ACC112 (cell line): Measurements from ENCODE around the gene COG7.
"Not testable (repeated sequence)": the region's sequence is repeated elsewhere in the genome, so short reads cannot be mapped to it uniquely, and the experiment has no call there.

Experiments
- H2AFZ ChIP-seq: fragments of 200-600 bp; sonication (generic); one replicate; pipeline ENCODE4 v1.6.0; 2017; ENCODE audit warnings: antibody characterized with exemption, low read length; ENCODE audit not compliant: unreplicated experiment
- H3K27ac ChIP-seq: fragments of 200-600 bp; sonication (generic); 2 replicates; pipeline ENCODE4 v1.5.1; 2014; ENCODE audit warnings: low read depth, mild to moderate bottlenecking, antibody characterized with exemption, low read length, moderate library complexity
- H3K27me3 ChIP-seq: fragments of 200-600 bp; sonication (generic); 2 replicates; pipeline ENCODE4 v1.6.1; 2014; ENCODE audit warnings: mild to moderate bottlenecking, antibody characterized with exemption, low read length, moderate library complexity, mixed read lengths; ENCODE audit not compliant: insufficient read depth
- H3K36me3 ChIP-seq: fragments of 200-600 bp; sonication (generic); 2 replicates; pipeline ENCODE4 v1.6.1; 2016; ENCODE audit warnings: mild to moderate bottlenecking, antibody characterized with exemption, low read length, moderate library complexity, mixed read lengths; ENCODE audit not compliant: insufficient read depth
- H3K4me1 ChIP-seq: fragments of 200-600 bp; sonication (generic); one replicate; pipeline ENCODE4 v1.6.1; 2016; ENCODE audit warnings: low read length, mixed read lengths; ENCODE audit not compliant: insufficient read depth, unreplicated experiment, control insufficient read depth
- H3K4me3 ChIP-seq: fragments of 200-600 bp; sonication (generic); 2 replicates; pipeline ENCODE4 v1.5.1; 2014; ENCODE audit warnings: mild to moderate bottlenecking, low read depth, low read length
- H3K79me2 ChIP-seq: fragments of 200-600 bp; sonication (generic); one replicate; pipeline ENCODE4 v1.6.0; 2016; ENCODE audit warnings: low read length; ENCODE audit not compliant: control insufficient read depth, unreplicated experiment, insufficient read depth

Gene COG7

GRCh38 chr16:23494188-23494587 is 41.2 kb upstream of the COG7 start:
- H3K36me3 ChIP-seq = peaks cover 14% of the 10 kb centered on the region; the same call in 1 of the 2 replicates
- H3K79me2 ChIP-seq = peaks cover 19% of the 10 kb centered on the region
- H3K4me3 ChIP-seq = no peak overlapping the region
- no peaks in the 10 kb centered on the region for H3K27me3 ChIP-seq
- peaks cover 22% of the 10 kb centered on the region for H3K4me1 ChIP-seq
- H2AFZ ChIP-seq = no peak overlapping the region
- no peak overlapping the region for H3K27ac ChIP-seq

DNA sequence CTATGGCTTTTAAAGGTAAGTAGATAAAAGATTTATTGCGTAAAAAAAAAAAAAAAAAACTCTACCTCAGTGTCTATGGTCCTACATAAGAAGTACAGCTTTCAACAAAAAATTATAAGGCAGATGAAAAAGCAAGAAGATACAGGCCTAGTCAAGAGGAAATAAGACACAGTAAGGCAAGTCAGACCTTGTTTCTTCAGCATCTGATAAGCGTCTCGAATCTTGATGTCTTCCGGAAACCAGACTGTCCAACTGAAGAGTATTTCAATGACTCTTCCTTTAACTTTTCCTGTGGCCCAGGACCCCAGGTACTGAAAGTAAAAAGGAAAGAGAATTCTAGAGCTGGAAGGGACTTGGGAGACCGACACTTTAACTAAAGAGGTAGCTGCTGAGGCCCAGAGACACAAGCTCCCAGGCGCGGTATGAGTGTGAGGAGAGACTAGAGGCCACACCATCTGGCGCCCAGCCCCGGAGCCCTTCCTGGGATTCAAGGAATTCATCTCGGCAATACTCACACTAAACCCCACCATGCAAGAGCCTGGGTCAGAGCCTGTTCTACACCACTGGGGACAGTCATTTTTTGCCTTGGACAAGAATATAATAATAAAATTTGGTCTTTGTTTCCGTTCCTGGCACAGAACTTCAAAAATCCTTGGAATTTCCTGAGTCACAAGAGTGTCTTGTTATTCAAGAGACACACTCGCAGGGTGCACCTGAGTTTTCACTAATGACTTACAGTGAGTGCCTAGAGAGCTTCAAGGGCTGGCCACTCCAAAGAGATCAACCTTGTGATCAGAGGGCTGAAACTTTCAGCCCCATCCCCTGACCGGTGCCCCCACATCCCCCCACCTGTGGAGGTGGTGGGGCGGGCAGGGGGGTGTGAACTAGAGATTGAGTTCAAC is 38.8 kb upstream of the COG7 start:
- peaks cover 24% of the 10 kb centered on the region; the same call in 1 of the 2 replicates for H3K36me3 ChIP-seq
- H3K4me1 ChIP-seq = peaks cover 17% of the 10 kb centered on the region
- H3K4me3 ChIP-seq = no peak overlapping the region
- H3K27me3 ChIP-seq = no peaks in the 10 kb centered on the region
- no peak overlapping the region for H2AFZ ChIP-seq
- peaks cover 4% of the 10 kb centered on the region for H3K79me2 ChIP-seq
- no peak overlapping the region for H3K27ac ChIP-seq

- Histone ChIP-seq H3K4me3 (no peak overlapping the region), H3K27me3 (no peaks in the 10 kb centered on the region), H3K27ac (no peak overlapping the region), H3K79me2 (no peaks in the 10 kb centered on the region), H3K4me1 (no peaks in the 10 kb centered on the region), H2AFZ (no peak overlapping the region), H3K36me3 (peaks cover 28% of the 10 kb centered on the region; the same call in 1 of the 2 replicates)
These were observed 33.5 kb upstream of the COG7 start for GRCh38 chr16:23486480-23486879.

DNA sequence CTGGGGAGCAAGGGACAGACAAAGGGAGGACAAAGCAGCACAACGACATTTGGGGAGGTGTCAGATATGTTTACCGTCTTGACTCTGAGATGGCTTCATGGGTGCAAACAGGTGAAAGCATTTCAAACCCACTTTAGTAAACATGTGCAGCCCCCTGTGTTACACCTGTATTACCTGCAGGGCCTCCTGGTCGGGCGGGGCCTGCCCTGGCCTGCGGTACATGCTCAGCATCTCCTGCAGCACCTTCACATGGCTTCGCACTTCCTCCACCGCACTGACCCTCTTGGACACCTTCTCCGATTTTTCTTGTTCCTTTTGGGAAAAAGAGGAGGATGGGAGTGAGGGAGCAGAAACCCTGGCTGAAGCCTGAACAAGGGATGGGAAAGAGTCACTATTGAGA is 32.9 kb upstream of the COG7 start:
- Histone ChIP-seq H3K36me3 (peaks cover 28% of the 10 kb centered on the region; the same call in 1 of the 2 replicates), H3K4me1 (no peaks in the 10 kb centered on the region), H3K79me2 (no peaks in the 10 kb centered on the region), H2AFZ (no peak overlapping the region), H3K27ac (no peak overlapping the region), H3K27me3 (no peaks in the 10 kb centered on the region), H3K4me3 (no peak overlapping the region)

DNA sequence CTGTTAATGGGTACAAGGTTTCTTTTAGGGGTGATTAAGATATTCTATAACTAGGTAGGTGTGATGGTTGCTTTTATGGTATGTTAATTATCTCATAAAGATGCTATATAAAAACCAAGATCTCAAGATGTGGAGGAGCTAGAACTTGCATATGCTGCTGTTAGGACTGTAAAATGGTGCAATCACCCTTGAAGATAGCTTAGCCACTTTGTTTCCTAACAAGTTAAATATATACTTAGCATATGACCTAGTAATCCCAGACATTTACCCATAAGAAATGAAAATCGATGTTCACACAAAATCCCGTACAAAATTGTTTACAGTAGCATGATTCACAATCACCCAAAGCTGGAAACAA is 32.2 kb upstream of the COG7 start:
- H3K4me3 ChIP-seq = no peak overlapping the region
- H3K36me3 ChIP-seq = peaks cover 28% of the 10 kb centered on the region; the same call in 1 of the 2 replicates
- H3K79me2 ChIP-seq = no peaks in the 10 kb centered on the region
- H3K4me1 ChIP-seq = no peaks in the 10 kb centered on the region
- no peaks in the 10 kb centered on the region for H3K27me3 ChIP-seq
- no peak overlapping the region for H2AFZ ChIP-seq
- H3K27ac ChIP-seq = no peak overlapping the region

- Histone ChIP-seq H3K4me3 (no peak overlapping the region), H3K27ac (no peak overlapping the region), H3K27me3 (no peaks in the 10 kb centered on the region), H3K36me3 (peaks cover 28% of the 10 kb centered on the region; the same call in 1 of the 2 replicates), H3K4me1 (no peaks in the 10 kb centered on the region), H3K79me2 (no peaks in the 10 kb centered on the region), H2AFZ (no peak overlapping the region)
These were observed 31.7 kb upstream of the COG7 start for GRCh38 chr16:23484510-23485256.

DNA sequence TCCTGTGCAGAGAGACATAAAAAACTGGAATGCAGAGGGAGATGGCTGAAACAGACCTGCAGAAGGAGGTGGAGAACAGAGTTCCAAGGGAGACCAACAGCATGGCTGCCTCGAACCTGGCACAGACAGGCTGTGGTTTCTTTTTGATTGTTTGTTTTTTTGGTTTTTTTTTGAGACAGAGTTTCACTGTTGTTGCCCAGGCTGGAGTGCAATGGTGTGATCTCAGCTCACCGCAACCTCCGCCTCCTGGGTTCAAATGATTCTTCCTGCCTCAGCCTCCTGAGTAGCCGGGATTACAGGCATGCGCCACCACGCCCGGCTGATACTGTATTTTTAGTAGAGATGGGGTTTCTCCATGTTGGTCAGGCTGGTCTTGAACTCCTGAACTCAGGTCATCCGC is 30.5 kb upstream of the COG7 start:
- H3K36me3 ChIP-seq = peaks cover 32% of the 10 kb centered on the region; the same call in 1 of the 2 replicates
- not testable (repeated sequence) for H3K4me1 ChIP-seq, H3K27ac ChIP-seq, H3K79me2 ChIP-seq, H2AFZ ChIP-seq, H3K4me3 ChIP-seq, H3K27me3 ChIP-seq

DNA sequence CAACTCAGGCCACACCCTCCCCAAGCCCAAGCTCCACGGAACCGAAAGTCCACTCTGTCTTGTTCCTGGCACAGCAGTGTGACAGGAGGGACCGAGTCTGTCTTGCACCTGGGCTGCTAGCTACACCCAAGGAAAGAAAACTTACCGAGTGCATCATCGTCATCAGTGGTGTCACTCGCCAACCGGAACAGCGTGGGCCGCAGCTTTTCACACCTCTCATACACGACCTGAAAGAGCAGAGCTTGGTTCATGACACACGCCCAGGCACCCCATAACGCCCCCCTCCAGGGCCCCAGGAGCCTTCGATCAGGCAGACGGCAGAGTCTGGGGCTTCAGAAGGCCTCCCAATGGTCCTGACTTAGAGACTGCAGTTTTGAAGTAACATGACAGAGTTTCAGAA is 29.8 kb upstream of the COG7 start:
- Histone ChIP-seq H3K27ac (no peak overlapping the region), H3K27me3 (no peaks in the 10 kb centered on the region), H3K36me3 (peaks cover 29% of the 10 kb centered on the region; the same call in 1 of the 2 replicates), H3K4me1 (no peaks in the 10 kb centered on the region), H2AFZ (no peak overlapping the region), H3K4me3 (no peak overlapping the region), H3K79me2 (no peaks in the 10 kb centered on the region)

GRCh38 chr16:23480257-23480656 is 27.3 kb upstream of the COG7 start:
- Histone ChIP-seq H3K4me3 (no peak overlapping the region), H3K4me1 (no peaks in the 10 kb centered on the region), H3K36me3 (peaks cover 18% of the 10 kb centered on the region; the same call in 1 of the 2 replicates), H3K79me2 (no peaks in the 10 kb centered on the region), H2AFZ (no peak overlapping the region), H3K27me3 (no peaks in the 10 kb centered on the region), H3K27ac (no peak overlapping the region)

DNA sequence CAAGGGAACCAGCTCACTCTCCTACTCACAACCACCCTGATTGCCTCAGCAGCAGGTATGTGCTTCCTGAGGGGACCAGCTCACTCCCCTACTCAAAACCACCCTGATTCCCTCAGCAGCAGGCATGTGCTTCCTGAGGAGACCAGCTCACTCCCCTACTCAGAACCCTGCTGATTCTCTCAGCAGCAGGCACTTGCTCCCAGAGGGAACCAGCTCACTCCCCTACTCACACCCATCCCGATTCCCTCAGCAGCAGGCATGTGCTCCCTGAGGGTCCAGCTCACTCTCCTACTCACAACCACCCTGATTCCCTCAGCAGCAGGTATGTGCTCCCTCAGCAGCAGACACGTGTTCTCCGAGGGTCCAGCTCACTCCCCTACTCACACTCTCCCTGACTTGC is 26.1 kb upstream of the COG7 start:
- H3K36me3 ChIP-seq = peaks cover 19% of the 10 kb centered on the region; the same call in 1 of the 2 replicates

More for the DNA sequence above, 26.1 kb upstream of the COG7 start:
- no peaks in the 10 kb centered on the region for H3K4me1 ChIP-seq
- no peak overlapping the region for H3K27ac ChIP-seq
- H3K4me3 ChIP-seq = no peak overlapping the region
- H2AFZ ChIP-seq = no peak overlapping the region
- no peaks in the 10 kb centered on the region for H3K27me3 ChIP-seq
- H3K79me2 ChIP-seq = no peaks in the 10 kb centered on the region
